ENCODE measurements around the gene C9orf153.

The C9orf153 gene

GRCh38 chr9:86187121-86187520, 72.3 kb downstream of the C9orf153 start:
- no peak for DNase-seq (ENCODE audit: low read depth in 2 of 2)

- no peak for DNase-seq (ENCODE audit: low read depth in 2 of 2)
These were observed 72.8 kb downstream of the C9orf153 start for GRCh38 chr9:86186696-86187095.

GRCh38 chr9:86185872-86186271, 73.6 kb downstream of the C9orf153 start:
- no peak for DNase-seq (ENCODE audit: low read depth in 2 of 2)

- no peak for DNase-seq (ENCODE audit: low read depth in 2 of 2)
These were observed 75.3 kb downstream of the C9orf153 start for GRCh38 chr9:86184138-86184524.

GRCh38 chr9:86183229-86184137, 76.0 kb downstream of the C9orf153 start:
- no peak for DNase-seq (ENCODE audit: low read depth in 2 of 2)

GRCh38 chr9:86181379-86182315, 77.8 kb downstream of the C9orf153 start:
- no peak for DNase-seq (ENCODE audit: low read depth in 2 of 2)

GRCh38 chr9:86178503-86178902, 81.0 kb downstream of the C9orf153 start:
- DNase-seq (ENCODE audit: low read depth in 2 of 2) = no peak

- no peak for DNase-seq (ENCODE audit: low read depth in 2 of 2)
These were observed 81.5 kb downstream of the C9orf153 start for GRCh38 chr9:86177995-86178394.

- DNase-seq (ENCODE audit: low read depth in 2 of 2) = no peak
These were observed 83.0 kb downstream of the C9orf153 start for GRCh38 chr9:86176468-86176867.

GRCh38 chr9:86175743-86176456, 83.6 kb downstream of the C9orf153 start:
- DNase-seq (ENCODE audit: low read depth in 2 of 2) = no peak

GRCh38 chr9:86175223-86175622, 84.2 kb downstream of the C9orf153 start:
- DNase-seq (ENCODE audit: low read depth in 2 of 2) = no peak

Data from stimulated activated CD4-positive, alpha-beta T cell treated with anti-CD3 and anti-CD28 coated beads, Interleukin-4, amount 100 ng/mL, for 48 hours (primary cell).